Measurements from ENCODE around the gene CCNF. TPM values are rescaled to one million over a fixed set of nuclear protein-coding genes. Genes with fewer than 3 reads are reported as not detected.

CCNF gene
- total and polyA plus RNA-seq, 2 of the 8 experiments (the other 6 are each of a cell fraction or from before 2014, with no cell fraction given) = 15.4 to 54.3 TPM

GRCh38 chr16:2426941-2427361, 2.3 kb upstream of the CCNF start:
- H3K9ac ChIP-seq (replicated peaks in 1 of 4; ENCODE audit: extremely low read depth in 1 of 4, low read depth in 3 of 4, low read length in 3 of 4) = no peak overlapping the region
- H2BK15ac ChIP-seq (ENCODE audit: low read length) = 0 out of 2 replicates have a peak overlapping the region, but pooled peaks have one; percentile 1
- H3K27me3 ChIP-seq (replicated peaks in 1 of 4; ENCODE audit: control insufficient read depth in 3 of 4, extremely low read depth in 1 of 4, insufficient read depth in 3 of 4, low read length in 3 of 4) = peaks cover 0 to 9% (median 2%) of the 10 kb centered on the region in 4 experiments; a peak in 2 of 7 replicates
- 88% methylated on average over 6 of the region's 6 CpGs; no CpG with 5 or more reads in 1 of the 2 experiments for WGBS, 2 experiments (ENCODE audit: extremely low coverage in 1 of 2, insufficient coverage in 1 of 2, insufficient read length in 1 of 2, insufficient replicate concordance in 2 of 2, low coverage in 1 of 2, low lambda C conversion rate in 2 of 2, missing lambda C conversion rate in 1 of 2)
- ChIA-PET POLR2A (ENCODE audit: partially characterized antibody) (interaction anchor here (0.8 to 2.2 kb wide), 6 partner anchors 48 to 178 kb away, joined by 3 to 9 read pairs (median 3); partner anchors contain the start of genes ATP6V0C, ECI1 and TBC1D24), CTCF (ENCODE audit: partially characterized antibody) (interaction anchor here (0.7 to 2.8 kb wide), 7 partner anchors 25 to 189 kb away, joined by 3 to 9 read pairs (median 3); partner anchors contain the start of gene ECI1)
- H3K27ac ChIP-seq (ENCODE audit: low read depth, low read length) = no peak overlapping the region
- no peak overlapping the region for H2AK5ac ChIP-seq (ENCODE audit: low read depth, low read length)
- no peak overlapping the region for H3K4ac ChIP-seq (replicated peaks; ENCODE audit: insufficient read length, low read depth, low read length)
- no peak overlapping the region for H4K8ac ChIP-seq (ENCODE audit: extremely low read depth, insufficient read depth, low read length)
- no peak overlapping the region for H3K14ac ChIP-seq (ENCODE audit: insufficient read length)
- H3K4me3 ChIP-seq (ENCODE audit: extremely low read depth in 1 of 4, insufficient read depth in 2 of 4, low read depth in 3 of 4, low read length in 4 of 4) = no peak overlapping the region
- no peak overlapping the region for H2BK12ac ChIP-seq (ENCODE audit: low read depth, low read length)
- no peak overlapping the region for H3K23ac ChIP-seq (ENCODE audit: insufficient read length)
- H3K36me3 ChIP-seq (ENCODE audit: control insufficient read depth in 2 of 4, insufficient read depth in 4 of 4, low read length in 3 of 4) = peaks cover under 1 to 5% (median 2%) of the 10 kb centered on the region in 4 experiments; a peak in 4 of 8 replicates
- peaks cover 8 to 11% of the 10 kb centered on the region in 2 experiments for H4K20me1 ChIP-seq (replicated peaks in 1 of 2; ENCODE audit: control insufficient read depth in 1 of 2, insufficient read depth in 2 of 2, low read length in 2 of 2)
- FAIRE-seq (no peak), DNase-seq (ENCODE audit: low read depth in 1 of 2, low spot score in 2 of 2) (no peak)
- no peak overlapping the region for H2BK120ac ChIP-seq (replicated peaks; ENCODE audit: low read depth, low read length)
- no peak overlapping the region for H2BK20ac ChIP-seq (ENCODE audit: low read length)
- no peak overlapping the region for H4K5ac ChIP-seq (ENCODE audit: insufficient read length, low read depth, low read length)
- H3K4me2 ChIP-seq (ENCODE audit: insufficient read depth in 1 of 2, low read depth in 2 of 2, low read length in 2 of 2) = no peak overlapping the region; a peak in 1 of 4 replicates
- no peak overlapping the region for H2BK5ac ChIP-seq (ENCODE audit: low read depth, low read length)
- no peak overlapping the region for H2AFZ ChIP-seq (ENCODE audit: low read length)
- no peak overlapping the region for H4K91ac ChIP-seq (replicated peaks; ENCODE audit: insufficient read length, low read length)
- peaks cover 12% of the 10 kb centered on the region; the same call in 1 of the 2 replicates for H3K23me2 ChIP-seq (ENCODE audit: low read depth, low read length)
- H3K79me2 ChIP-seq (ENCODE audit: control insufficient read depth in 1 of 2, insufficient read depth in 2 of 2, low read length in 2 of 2) = peaks cover 0 to 15% of the 10 kb centered on the region in 2 experiments; a peak in 2 of 4 replicates
- no peak overlapping the region for H3K56ac ChIP-seq (replicated peaks; ENCODE audit: insufficient read length, low read depth, low read length)
- no peak overlapping the region for H3K18ac ChIP-seq (ENCODE audit: extremely low read depth, low read length)
- H3K9me3 ChIP-seq (ENCODE audit: insufficient read depth in 2 of 2, low read depth in 1 of 2, low read length in 1 of 2) = no peaks in the 10 kb centered on the region
- no peak for TF ChIP-seq HDAC6 (IDR thresholded peaks at IDR 0.05; ENCODE audit: low read depth, low read length)
- TF ChIP-seq EGR1 (IDR thresholded peaks at IDR 0.05; ENCODE audit: borderline replicate concordance, low read depth, low read length) = no peak
- TF ChIP-seq CHD2 (IDR thresholded peaks at IDR 0.05; ENCODE audit: low read length) = no peak
- TF ChIP-seq PHF8 (conservative IDR thresholded peaks at IDR 0.05; ENCODE audit: low read depth, low read length) = no peak
- no peak for TF ChIP-seq HDAC2 (IDR thresholded peaks at IDR 0.05; ENCODE audit: borderline replicate concordance in 1 of 2, low read depth in 2 of 2, low read length in 2 of 2)
- TF ChIP-seq SUZ12 (IDR thresholded peaks at IDR 0.05; ENCODE audit: low read length) = no peak
- no peak for TF ChIP-seq BRCA1 (IDR thresholded peaks at IDR 0.05; ENCODE audit: low read depth, low read length)
- no peak for TF ChIP-seq POLR2AphosphoS5 (IDR thresholded peaks at IDR 0.05; ENCODE audit: low read depth, low read length)
- TF ChIP-seq SP1 (IDR thresholded peaks at IDR 0.05; ENCODE audit: low read depth, low read length) = no peak
- no peak for TF ChIP-seq POLR2A (IDR thresholded peaks at IDR 0.05; ENCODE audit: control extremely low read depth in 1 of 2, low read depth in 2 of 2, low read length in 2 of 2)
- no peak for TF ChIP-seq ZNF274 (IDR thresholded peaks at IDR 0.05; ENCODE audit: borderline replicate concordance, extremely low read depth, low read length)
- no peak for TF ChIP-seq TBP (IDR thresholded peaks at IDR 0.05; ENCODE audit: low read depth, low read length)
- no peak for TF ChIP-seq SRF (IDR thresholded peaks at IDR 0.05; ENCODE audit: low read depth, low read length)
- TF ChIP-seq ASH2L (IDR thresholded peaks at IDR 0.05; ENCODE audit: low read length) = no peak
- TF ChIP-seq JUND (IDR thresholded peaks at IDR 0.05; ENCODE audit: low read length) = no peak
- H3K4me1 ChIP-seq (replicated peaks in 1 of 4; ENCODE audit: control insufficient read depth in 3 of 4, insufficient read depth in 4 of 4, low read length in 3 of 4) = peaks cover 0 to 13% (median 6%) of the 10 kb centered on the region in 4 experiments; a peak in 5 of 7 replicates
- 0 out of 2 replicates have a peak, but pooled peaks cover 2% of the 10 kb centered on the region for H3K79me1 ChIP-seq (ENCODE audit: low read depth, low read length)
